Nucleus accumbens (tissue), 56 donors: Measurements from ENCODE around the gene HIVEP2.
"Not testable (repeated sequence)": the region's sequence is repeated elsewhere in the genome, so short reads cannot be mapped to it uniquely, and the experiment has no call there.

ENCODE experiments used
- DNase-seq, 56 donors: peaks; one replicate each; lab custom pipeline; 2025; lab: John Stamatoyannopoulos, UW

HIVEP2 gene

GRCh38 chr6:142945049-142945445 is at the start of gene HIVEP2:
Gene HIVEP2, minus strand, starts transcription at chr6:142945176. Its CDS starts 170,438 bp downstream, at chr6:142774738.
- peak in 55 of 56 donors; percentile 14 to 88 (median 70) for DNase-seq

- DNase-seq = no peak
Measured at GRCh38 chr6:142993977-142994376, 49.0 kb upstream of the HIVEP2 start.

GRCh38 chr6:142987490-142987889 is 42.5 kb upstream of the HIVEP2 start:
- no peak for DNase-seq

- no peak for DNase-seq
Measured at GRCh38 chr6:142985281-142985680, 40.3 kb upstream of the HIVEP2 start.

- no peak for DNase-seq
Measured at GRCh38 chr6:142984386-142984785, 39.4 kb upstream of the HIVEP2 start.

GRCh38 chr6:142975365-142975764 is 30.4 kb upstream of the HIVEP2 start:
- DNase-seq = no peak

GRCh38 chr6:142970941-142971340 is 26.0 kb upstream of the HIVEP2 start:
- not testable (repeated sequence) for DNase-seq

GRCh38 chr6:142968601-142969000 is 23.6 kb upstream of the HIVEP2 start:
- no peak for DNase-seq

- DNase-seq = no peak
Measured at GRCh38 chr6:142966294-142966693, 21.3 kb upstream of the HIVEP2 start.

GRCh38 chr6:142965164-142965563 is 20.2 kb upstream of the HIVEP2 start:
- no peak for DNase-seq

- no peak for DNase-seq
Measured at GRCh38 chr6:142960098-142960497, 15.1 kb upstream of the HIVEP2 start.

- DNase-seq = no peak
Measured at GRCh38 chr6:142958343-142958742, 13.4 kb upstream of the HIVEP2 start.

- no peak for DNase-seq
Measured at GRCh38 chr6:142956726-142957125, 11.8 kb upstream of the HIVEP2 start.

- peak in 4 of 56 donors; percentile 1 to 7 (median 4) for DNase-seq
Measured at GRCh38 chr6:142954844-142955243, 9.9 kb upstream of the HIVEP2 start.

- DNase-seq = peak in 2 of 56 donors; percentile 5
Measured at GRCh38 chr6:142953373-142954273, 8.6 kb upstream of the HIVEP2 start.

- no peak for DNase-seq
Measured at GRCh38 chr6:142952614-142953013, 7.6 kb upstream of the HIVEP2 start.

- no peak for DNase-seq
Measured at GRCh38 chr6:142950291-142950690, 5.3 kb upstream of the HIVEP2 start.

GRCh38 chr6:142947714-142948480 is 2.9 kb upstream of the HIVEP2 start:
- DNase-seq = peak in 1 of 56 donors; percentile 3

- peak in 53 of 56 donors; percentile 16 to 83 (median 63) for DNase-seq
Measured at GRCh38 chr6:142946924-142947713, 2.1 kb upstream of the HIVEP2 start.

GRCh38 chr6:142946181-142946923 is 1.4 kb upstream of the HIVEP2 start:
- DNase-seq = peak; percentile 64 to 99 (median 96)
